IMR-90 (cell line): ENCODE measurements around the gene NT5DC3. TPM values are rescaled to one million over a fixed set of nuclear protein-coding genes. Genes with fewer than 3 reads are reported as not detected.

Experiments
- ATAC-seq: fragments of 200-7000 bp; cut with Tn5 transposase; 2 replicates; pipeline ENCODE4 v1.9.1; 2020; ENCODE audit warnings: low read depth, mild to moderate bottlenecking, moderate library complexity
- BruUV-seq: library from RNA; stranded (reverse); fragments of 400-500 nt; replicated peaks from 2 replicates; lab custom pipeline; 2021; lab: Mats Ljungman, UMichigan
- CTCF ChIA-PET: fragments of 300-600 bp; formaldehyde crosslinking; extraction: SDS; loops from one replicate; lab custom pipeline; 2021; ENCODE audit warnings: antibody characterized with exemption; lab: Yijun Ruan, JAX
- POLR2A ChIA-PET: fragments of 300-600 bp; sonication (Branson Sonifier 250); formaldehyde crosslinking; loops from one replicate; lab custom pipeline; 2022; ENCODE audit warnings: antibody characterized with exemption; ENCODE audit not compliant: unreplicated experiment; lab: Charles Lee
- DNase-seq: peaks from one replicate; pipeline ENCODE4 v3.0.0; 2013
- H2AFZ ChIP-seq: replicated peaks from 2 replicates; pipeline ENCODE3; 2013; ENCODE audit warnings: low read length, mild to moderate bottlenecking; ENCODE audit not compliant: poor library complexity
- H2AK5ac ChIP-seq: 2 replicates; pipeline ENCODE4 v1.6.1; 2013; ENCODE audit warnings: low read depth, low read length, inconsistent platforms
- H2AK9ac ChIP-seq: replicated peaks from 2 replicates; pipeline ENCODE3; 2013; ENCODE audit warnings: mild to moderate bottlenecking, low read depth, low read length, moderate library complexity; ENCODE audit not compliant: poor library complexity
- H2BK120ac ChIP-seq: 2 replicates; pipeline ENCODE4 v1.6.1; 2013; ENCODE audit warnings: low read depth, low read length, inconsistent platforms
- H2BK15ac ChIP-seq: 3 replicates; pipeline ENCODE4 v1.6.1; 2013; ENCODE audit warnings: low read depth, low read length, inconsistent platforms
- H2BK20ac ChIP-seq: 2 replicates; pipeline ENCODE4 v1.6.1; 2013; ENCODE audit warnings: low read depth, mild to moderate bottlenecking, inconsistent platforms, low read length, moderate library complexity
- H2BK5ac ChIP-seq: 2 replicates; pipeline ENCODE4 v1.6.1; 2013; ENCODE audit warnings: mild to moderate bottlenecking, low read depth, low read length, inconsistent platforms; ENCODE audit not compliant: poor library complexity, severe bottlenecking
- H3K14ac ChIP-seq: replicated peaks from 2 replicates; pipeline ENCODE4 v1.6.1; 2013; ENCODE audit warnings: low read depth, low read length, inconsistent platforms
- H3K18ac ChIP-seq: 2 replicates; pipeline ENCODE4 v1.6.1; 2013; ENCODE audit warnings: low read depth, low read length, control low read depth
- H3K23ac ChIP-seq: 2 replicates; pipeline ENCODE4 v1.6.1; 2013; ENCODE audit warnings: low read depth, low read length, inconsistent platforms
- H3K27ac ChIP-seq: 2 replicates; pipeline ENCODE4 v1.5.1; 2013; ENCODE audit warnings: mild to moderate bottlenecking, control low read depth, low read length; ENCODE audit not compliant: insufficient read depth
- H3K27me3 ChIP-seq: 2 replicates; pipeline ENCODE4 v1.6.1; 2013; ENCODE audit warnings: low read length; ENCODE audit not compliant: control insufficient read depth, insufficient read depth
- H3K36me3 ChIP-seq: 2 replicates; pipeline ENCODE4 v1.6.1; 2013; ENCODE audit warnings: low read length, mixed read lengths; ENCODE audit not compliant: control insufficient read depth, insufficient read depth
- H3K4ac ChIP-seq: 2 replicates; pipeline ENCODE4 v1.6.1; 2013; ENCODE audit warnings: low read depth, low read length, inconsistent platforms
- H3K4me1 ChIP-seq: 2 replicates; pipeline ENCODE4 v1.6.1; 2013; ENCODE audit warnings: low read length, mixed read lengths; ENCODE audit not compliant: control insufficient read depth, insufficient read depth
- H3K4me2 ChIP-seq: 2 replicates; pipeline ENCODE4 v1.6.1; 2013; ENCODE audit warnings: low read depth, mild to moderate bottlenecking, control low read depth, low read length, moderate library complexity
- H3K4me3 ChIP-seq: 2 replicates; pipeline ENCODE4 v1.5.1; 2013; ENCODE audit warnings: low read depth, mild to moderate bottlenecking, control low read depth, low read length, moderate library complexity; ENCODE audit not compliant: insufficient read depth
- H3K56ac ChIP-seq: 2 replicates; pipeline ENCODE4 v1.6.1; 2013; ENCODE audit warnings: low read length, inconsistent platforms; ENCODE audit not compliant: insufficient read depth; ENCODE audit errors: extremely low read depth
- H3K79me1 ChIP-seq, 2 experiments: 2 replicates each; pipeline ENCODE4 v1.6.1; 2013; ENCODE audit warnings: low read length in 2 of 2, inconsistent platforms in 1 of 2, low read depth in 1 of 2
- H3K9ac ChIP-seq: 2 replicates; pipeline ENCODE4 v1.6.1; 2013; ENCODE audit warnings: low read depth, low read length, control low read depth
- H3K9me1 ChIP-seq: 2 replicates; pipeline ENCODE4 v1.6.1; 2013; ENCODE audit warnings: low read length, inconsistent platforms; ENCODE audit not compliant: insufficient read depth
- H3K9me3 ChIP-seq: 2 replicates; pipeline ENCODE4 v1.6.1; 2013; ENCODE audit warnings: low read length; ENCODE audit not compliant: control insufficient read depth, insufficient read depth
- H4K20me1 ChIP-seq: 2 replicates; pipeline ENCODE4 v1.6.1; 2013; ENCODE audit warnings: low read length, inconsistent platforms; ENCODE audit not compliant: insufficient read depth
- H4K5ac ChIP-seq: 2 replicates; pipeline ENCODE4 v1.6.1; 2013; ENCODE audit warnings: mild to moderate bottlenecking, low read depth, low read length, control low read depth
- H4K8ac ChIP-seq, 2 experiments: 2 replicates each; pipeline ENCODE4 v1.6.1; 2013; ENCODE audit warnings: low read depth in 2 of 2, low read length in 2 of 2, control low read depth in 1 of 2, inconsistent platforms in 1 of 2
- H4K91ac ChIP-seq: 2 replicates; pipeline ENCODE4 v1.6.1; 2013; ENCODE audit warnings: low read depth, low read length, inconsistent platforms; ENCODE audit not compliant: insufficient read depth
- BHLHE40 ChIP-seq: fragments of 150-350 bp; IDR thresholded peaks from 2 replicates; pipeline ENCODE4 v1.6.1; 2016; ENCODE audit warnings: mild to moderate bottlenecking, low read depth, low read length
- CEBPB ChIP-seq: IDR thresholded peaks from 2 replicates; pipeline ENCODE4 v1.6.1; 2012; ENCODE audit warnings: low read depth, low read length, improper control_type of control experiment
- CHD1 ChIP-seq: IDR thresholded peaks from 2 replicates; pipeline ENCODE4 v1.6.1; 2012; ENCODE audit warnings: low read depth, low read length, improper control_type of control experiment
- FOS ChIP-seq: fragments of 150-350 bp; IDR thresholded peaks from 2 replicates; pipeline ENCODE4 v1.6.1; 2016; ENCODE audit warnings: low read depth, low read length
- MAFK ChIP-seq: IDR thresholded peaks from 2 replicates; pipeline ENCODE4 v1.6.1; 2012; ENCODE audit warnings: low read depth, low read length, improper control_type of control experiment
- MAZ ChIP-seq: IDR thresholded peaks from 2 replicates; pipeline ENCODE4 v1.6.1; 2012; ENCODE audit warnings: low read depth, mild to moderate bottlenecking, low read length, improper control_type of control experiment, moderate library complexity, borderline replicate concordance
- MXI1 ChIP-seq: IDR thresholded peaks from 2 replicates; pipeline ENCODE4 v1.6.1; 2012; ENCODE audit warnings: low read depth, mild to moderate bottlenecking, low read length, moderate library complexity, borderline replicate concordance
- NFE2L2 ChIP-seq: fragments of 150-350 bp; IDR thresholded peaks from 2 replicates; pipeline ENCODE4 v1.6.1; 2016; ENCODE audit warnings: low read depth, mild to moderate bottlenecking, low read length
- POLR2A ChIP-seq: IDR thresholded peaks from 2 replicates; pipeline ENCODE4 v1.6.1; 2012; ENCODE audit warnings: mild to moderate bottlenecking, low read depth, low read length
- RAD21 ChIP-seq: IDR thresholded peaks from 2 replicates; pipeline ENCODE4 v1.6.1; 2012; ENCODE audit warnings: low read length, improper control_type of control experiment
- RFX5 ChIP-seq: IDR thresholded peaks from 2 replicates; pipeline ENCODE4 v1.8.0; 2012; ENCODE audit warnings: low read depth, mild to moderate bottlenecking, low read length, moderate library complexity
- SMC3 ChIP-seq: fragments of 150-350 bp; IDR thresholded peaks from 2 replicates; pipeline ENCODE4 v1.6.1; 2016; ENCODE audit warnings: low read depth, mild to moderate bottlenecking, antibody characterized with exemption, low read length, moderate library complexity
- WGBS, 2 experiments: methylation state at CpG; one replicate each; pipeline versions ENCODE4 v1.1.5 to v1.1.7; 2013; ENCODE audit warnings: missing lambda C conversion rate in 2 of 2; ENCODE audit not compliant: insufficient read length in 1 of 2; ENCODE audit errors: extremely low coverage in 2 of 2; 5-methylcytosine and 5-hydroxymethylcytosine counted together
- dilution Hi-C: fragments of 300-500 bp; cut with HindIII; formaldehyde crosslinking; loops from one replicate; pipeline ENCODE4 v1.14.3; 2018; ENCODE audit warnings: low sequenced_read_pairs; ENCODE audit not compliant: unreplicated experiment
- in situ Hi-C: fragments of 300-500 bp; cut with MboI; formaldehyde crosslinking; loops from 3 replicates; pipeline ENCODE4 v1.14.3; 2019; ENCODE audit warnings: low sequenced_read_pairs, inconsistent platforms, mixed read lengths
- intact Hi-C: fragments of 100-400 bp; cut with micrococcal nuclease; formaldehyde crosslinking; loops from 2 replicates; pipeline ENCODE4 v1.10.0; 2022
- polyA plus RNA-seq, 3 experiments: library from polyadenylated mRNA; depleted of rRNA; stranded (reverse); fragments of >200 nt; gene quantifications; 2 replicates each; pipeline ENCODE4 v1.2.3, GENCODE V29; 2012; ENCODE audit warnings: low replicate concordance in 1 of 3
- total RNA-seq: library from RNA; depleted of rRNA; stranded (reverse); fragments of >200 nt; gene quantifications from 2 replicates; pipeline ENCODE4 v1.2.3, GENCODE V29; 2012
- TF ChIP-seq, protein P1 (sequence below): fragments of 150-350 bp; IDR thresholded peaks from 2 replicates; pipeline ENCODE4 v1.6.1; 2017; ENCODE audit warnings: mild to moderate bottlenecking, antibody characterized with exemption, low read length, low read depth
- TF ChIP-seq, protein P2 (sequence below): conservative IDR thresholded peaks from 2 replicates; pipeline ENCODE4 v1.5.1; 2012; ENCODE audit warnings: mild to moderate bottlenecking, low read depth, low read length, improper control_type of control experiment
- TF ChIP-seq, protein P3 (sequence below): fragments of 150-350 bp; IDR thresholded peaks from 2 replicates; pipeline ENCODE4 v1.6.1; 2016; ENCODE audit warnings: low read depth, mild to moderate bottlenecking, low read length, moderate library complexity, borderline replicate concordance

Gene NT5DC3
- total and polyA plus RNA-seq, 2 of the 4 experiments (the other 2 are of a cell fraction): 7.3 to 17.6 TPM

DNA sequence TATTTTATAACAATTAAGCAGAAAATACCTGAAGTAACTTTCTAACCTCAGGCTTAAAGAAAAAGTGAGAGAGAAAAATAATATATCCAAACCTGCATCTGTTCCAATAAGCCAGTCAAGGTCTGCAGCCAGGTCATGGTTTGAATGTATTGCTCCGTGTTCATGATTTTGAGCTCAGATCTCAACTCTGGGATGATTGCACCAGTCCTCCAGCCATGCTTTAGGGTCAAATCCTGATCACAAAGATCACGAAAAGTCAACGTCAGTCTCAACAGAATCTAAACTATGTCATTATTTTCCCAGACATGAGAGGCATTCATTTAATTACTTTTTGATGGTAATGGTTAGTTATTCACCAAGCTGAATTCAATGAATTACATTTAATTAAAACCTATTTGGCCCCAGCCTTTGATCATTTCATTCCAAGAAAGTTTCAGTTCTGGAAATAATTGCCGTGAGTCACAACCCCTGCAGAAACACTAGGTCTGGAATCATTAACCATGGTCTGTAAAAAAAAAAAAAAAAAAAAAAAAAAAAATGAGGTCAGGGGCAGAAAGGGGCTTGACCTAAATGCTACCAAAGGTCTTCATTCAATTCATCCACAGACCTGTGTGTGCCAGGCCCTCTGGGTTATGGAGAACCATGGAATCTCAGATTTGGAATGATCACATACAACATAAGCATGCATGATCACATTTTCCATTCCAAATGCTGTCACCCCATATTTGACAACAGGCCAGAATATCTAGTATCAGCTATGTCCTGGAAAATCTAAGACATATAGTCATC lies 55.6 kb downstream of the NT5DC3 start:
- dilution Hi-C loops: no loop called here
- Histone ChIP-seq H4K20me1 (no peaks in the 10 kb centered on the region), H3K4me3 (no peak overlapping the region), H2BK120ac (no peak overlapping the region), H3K27ac (no peak overlapping the region), H4K8ac (no peak overlapping the region), H3K4me2 (no peak overlapping the region), H3K56ac (no peak overlapping the region), H3K36me3 (peaks cover 17% of the 10 kb centered on the region), H2AK5ac (no peak overlapping the region), H3K4me1 (no peaks in the 10 kb centered on the region), H2BK20ac (no peak overlapping the region), H4K5ac (no peak overlapping the region), H2AFZ (no peak overlapping the region), H3K79me1 (no peaks in the 10 kb centered on the region; a peak in 1 of 4 replicates), H4K91ac (no peak overlapping the region), H3K23ac (no peak overlapping the region), H3K14ac (no peak overlapping the region), H3K9me3 (no peaks in the 10 kb centered on the region), H2BK5ac (no peak overlapping the region), H3K4ac (no peak overlapping the region), H3K18ac (no peak overlapping the region), H3K9ac (no peak overlapping the region), H2BK15ac (no peak overlapping the region), H2AK9ac (no peak overlapping the region), H3K27me3 (no peaks in the 10 kb centered on the region), H3K9me1 (no peaks in the 10 kb centered on the region; the same call in 1 of the 2 replicates)
- BruUV-seq: no TSS peak
- ChIA-PET CTCF (no interaction called here), POLR2A (no interaction called here)
- in situ Hi-C loops: no loop called here
- DNase-seq: no peak
- WGBS, 2 experiments: 100% methylated on average over 1 of the region's 4 CpGs; no CpG with 5 or more reads in 1 of the 2 experiments
- intact Hi-C loops: no loop called here
- no peak for ATAC-seq
- TF ChIP-seq POLR2A: no peak
- no peak for TF ChIP-seq FOS
- TF ChIP-seq RFX5: no peak
- TF ChIP-seq CHD1: no peak
- TF ChIP-seq MAFK: no peak
- TF ChIP-seq MAZ: no peak
- TF ChIP-seq CEBPB: no peak
- TF ChIP-seq, protein P1, sequence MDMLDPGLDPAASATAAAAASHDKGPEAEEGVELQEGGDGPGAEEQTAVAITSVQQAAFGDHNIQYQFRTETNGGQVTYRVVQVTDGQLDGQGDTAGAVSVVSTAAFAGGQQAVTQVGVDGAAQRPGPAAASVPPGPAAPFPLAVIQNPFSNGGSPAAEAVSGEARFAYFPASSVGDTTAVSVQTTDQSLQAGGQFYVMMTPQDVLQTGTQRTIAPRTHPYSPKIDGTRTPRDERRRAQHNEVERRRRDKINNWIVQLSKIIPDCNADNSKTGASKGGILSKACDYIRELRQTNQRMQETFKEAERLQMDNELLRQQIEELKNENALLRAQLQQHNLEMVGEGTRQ: no peak
- TF ChIP-seq NFE2L2: no peak
- TF ChIP-seq, protein P2, sequence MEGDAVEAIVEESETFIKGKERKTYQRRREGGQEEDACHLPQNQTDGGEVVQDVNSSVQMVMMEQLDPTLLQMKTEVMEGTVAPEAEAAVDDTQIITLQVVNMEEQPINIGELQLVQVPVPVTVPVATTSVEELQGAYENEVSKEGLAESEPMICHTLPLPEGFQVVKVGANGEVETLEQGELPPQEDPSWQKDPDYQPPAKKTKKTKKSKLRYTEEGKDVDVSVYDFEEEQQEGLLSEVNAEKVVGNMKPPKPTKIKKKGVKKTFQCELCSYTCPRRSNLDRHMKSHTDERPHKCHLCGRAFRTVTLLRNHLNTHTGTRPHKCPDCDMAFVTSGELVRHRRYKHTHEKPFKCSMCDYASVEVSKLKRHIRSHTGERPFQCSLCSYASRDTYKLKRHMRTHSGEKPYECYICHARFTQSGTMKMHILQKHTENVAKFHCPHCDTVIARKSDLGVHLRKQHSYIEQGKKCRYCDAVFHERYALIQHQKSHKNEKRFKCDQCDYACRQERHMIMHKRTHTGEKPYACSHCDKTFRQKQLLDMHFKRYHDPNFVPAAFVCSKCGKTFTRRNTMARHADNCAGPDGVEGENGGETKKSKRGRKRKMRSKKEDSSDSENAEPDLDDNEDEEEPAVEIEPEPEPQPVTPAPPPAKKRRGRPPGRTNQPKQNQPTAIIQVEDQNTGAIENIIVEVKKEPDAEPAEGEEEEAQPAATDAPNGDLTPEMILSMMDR: no peak
- TF ChIP-seq MXI1: no peak
- no peak for TF ChIP-seq SMC3
- TF ChIP-seq RAD21: no peak
- TF ChIP-seq, protein P3, sequence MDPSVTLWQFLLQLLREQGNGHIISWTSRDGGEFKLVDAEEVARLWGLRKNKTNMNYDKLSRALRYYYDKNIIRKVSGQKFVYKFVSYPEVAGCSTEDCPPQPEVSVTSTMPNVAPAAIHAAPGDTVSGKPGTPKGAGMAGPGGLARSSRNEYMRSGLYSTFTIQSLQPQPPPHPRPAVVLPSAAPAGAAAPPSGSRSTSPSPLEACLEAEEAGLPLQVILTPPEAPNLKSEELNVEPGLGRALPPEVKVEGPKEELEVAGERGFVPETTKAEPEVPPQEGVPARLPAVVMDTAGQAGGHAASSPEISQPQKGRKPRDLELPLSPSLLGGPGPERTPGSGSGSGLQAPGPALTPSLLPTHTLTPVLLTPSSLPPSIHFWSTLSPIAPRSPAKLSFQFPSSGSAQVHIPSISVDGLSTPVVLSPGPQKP: no peak
- TF ChIP-seq BHLHE40: no peak
